HEK293T (cell line): ENCODE results near the gene PTGER2.

Experiments used
- CTCF ChIA-PET: fragments of 350-600 bp; formaldehyde crosslinking; extraction: SDS; loops from one replicate; lab custom pipeline; 2021; ENCODE audit warnings: antibody characterized with exemption, inconsistent platforms; lab: Yijun Ruan, JAX
- POLR2A ChIA-PET: fragments of 350-600 bp; formaldehyde crosslinking; extraction: SDS; loops from one replicate; lab custom pipeline; 2020; ENCODE audit warnings: antibody characterized with exemption, inconsistent platforms; lab: Yijun Ruan, JAX
- DNase-seq: peaks from one replicate; pipeline ENCODE4 v3.0.0; 2012; ENCODE audit warnings: mixed read lengths; ENCODE audit errors: extremely low spot score
- ARNT ChIP-seq: fragments of 450-650 bp; IDR thresholded peaks from 2 replicates; pipeline ENCODE4 v1.6.1; 2017; ENCODE audit warnings: mild to moderate bottlenecking
- BHLHE40 ChIP-seq: fragments of 450-650 bp; IDR thresholded peaks from 2 replicates; pipeline ENCODE4 v1.6.1; 2016; ENCODE audit warnings: mild to moderate bottlenecking, moderate library complexity, borderline replicate concordance
- CTBP1 ChIP-seq: fragments of 450-650 bp; IDR thresholded peaks from 2 replicates; pipeline ENCODE4 v1.6.1; 2016; ENCODE audit warnings: borderline replicate concordance
- ELF4 ChIP-seq: fragments of 450-650 bp; IDR thresholded peaks from 2 replicates; pipeline ENCODE4 v1.6.1; 2017; ENCODE audit warnings: antibody characterized with exemption
- FOXA1 ChIP-seq: fragments of 450-650 bp; IDR thresholded peaks from 2 replicates; pipeline ENCODE4 v1.6.1; 2016; ENCODE audit warnings: mild to moderate bottlenecking
- FOXK2 ChIP-seq: fragments of 450-650 bp; IDR thresholded peaks from 2 replicates; pipeline ENCODE4 v1.6.1; 2016; ENCODE audit warnings: mild to moderate bottlenecking
- FOXM1 ChIP-seq: fragments of 450-650 bp; IDR thresholded peaks from 2 replicates; pipeline ENCODE4 v1.6.1; 2017; ENCODE audit warnings: mild to moderate bottlenecking, borderline replicate concordance
- HDGF ChIP-seq: fragments of 450-650 bp; IDR thresholded peaks from 2 replicates; pipeline ENCODE4 v1.6.1; 2017; ENCODE audit warnings: antibody characterized with exemption, borderline replicate concordance
- L3MBTL2 ChIP-seq: fragments of 450-650 bp; conservative IDR thresholded peaks from 2 replicates; pipeline ENCODE4 v1.6.1; 2016; ENCODE audit warnings: mild to moderate bottlenecking
- LEF1 ChIP-seq: fragments of 450-650 bp; IDR thresholded peaks from 2 replicates; pipeline ENCODE4 v1.6.1; 2017; ENCODE audit warnings: mild to moderate bottlenecking, borderline replicate concordance
- NFRKB ChIP-seq: fragments of 450-650 bp; IDR thresholded peaks from 2 replicates; pipeline ENCODE4 v1.6.1; 2016; ENCODE audit warnings: mild to moderate bottlenecking, moderate library complexity
- PKNOX1 ChIP-seq: fragments of 450-650 bp; IDR thresholded peaks from 2 replicates; pipeline ENCODE4 v1.6.1; 2016
- SP1 ChIP-seq: fragments of 450-650 bp; IDR thresholded peaks from 2 replicates; pipeline ENCODE4 v1.6.1; 2017
- SUZ12 ChIP-seq: fragments of 450-650 bp; IDR thresholded peaks from 2 replicates; pipeline ENCODE4 v1.6.1; 2016; ENCODE audit warnings: mild to moderate bottlenecking
- TARDBP ChIP-seq: fragments of 450-650 bp; IDR thresholded peaks from 2 replicates; pipeline ENCODE4 v1.6.1; 2016
- ZNF384 ChIP-seq: fragments of 450-650 bp; IDR thresholded peaks from 2 replicates; pipeline ENCODE4 v1.6.1; 2016

PTGER2 gene

DNA sequence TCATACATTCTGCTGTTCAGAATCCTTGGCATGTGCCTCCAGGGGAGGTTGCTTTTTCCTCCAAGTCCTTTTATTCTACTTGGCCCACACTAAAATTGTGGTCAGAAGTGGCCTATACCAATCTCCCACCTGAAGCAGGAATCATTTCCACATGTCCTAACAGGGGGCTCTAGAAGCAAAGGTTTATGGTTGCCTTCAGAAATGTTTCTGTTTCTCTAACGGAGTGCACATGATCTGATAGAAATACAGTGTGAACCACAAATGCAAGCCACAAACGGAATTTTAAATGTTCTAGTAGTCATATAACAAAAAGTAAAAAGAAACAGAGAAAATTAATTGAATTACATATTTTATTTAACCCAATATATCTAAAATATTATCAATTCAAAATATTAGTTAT is 4.0 kb downstream of the PTGER2 start:
- DNase-seq = no peak
- ChIA-PET CTCF (interaction anchor here (0.8 to 1.0 kb wide), 2 partner anchors 18 to 46 kb away, joined by 3 read pairs; no protein-coding TSS in a partner anchor), POLR2A (no interaction called here)
- no peak for TF ChIP-seq HDGF
- no peak for TF ChIP-seq TARDBP
- no peak for TF ChIP-seq LEF1
- no peak for TF ChIP-seq SP1
- no peak for TF ChIP-seq NFRKB
- TF ChIP-seq ELF4 = no peak
- TF ChIP-seq L3MBTL2 = no peak
- no peak for TF ChIP-seq CTBP1
- no peak for TF ChIP-seq ARNT
- TF ChIP-seq FOXM1 = no peak
- TF ChIP-seq FOXK2 = no peak
- TF ChIP-seq ZNF384 = no peak
- no peak for TF ChIP-seq SUZ12

GRCh38 chr14:52318826-52319645 is 4.9 kb downstream of the PTGER2 start:
- POLR2A ChIA-PET = interaction anchor here (0.9 kb wide), 1 partner anchor 233 kb away, joined by 3 read pairs; the partner anchor contains the start of genes GPR137C and TXNDC16
- CTCF ChIA-PET = interaction anchor here (0.6 to 0.8 kb wide), 2 partner anchors 19 to 537 kb away, joined by 3 to 4 read pairs; no protein-coding TSS in a partner anchor
- TF ChIP-seq ELF4 (no peak), CTBP1 (no peak), HDGF (no peak)
- DNase-seq = no peak

DNA sequence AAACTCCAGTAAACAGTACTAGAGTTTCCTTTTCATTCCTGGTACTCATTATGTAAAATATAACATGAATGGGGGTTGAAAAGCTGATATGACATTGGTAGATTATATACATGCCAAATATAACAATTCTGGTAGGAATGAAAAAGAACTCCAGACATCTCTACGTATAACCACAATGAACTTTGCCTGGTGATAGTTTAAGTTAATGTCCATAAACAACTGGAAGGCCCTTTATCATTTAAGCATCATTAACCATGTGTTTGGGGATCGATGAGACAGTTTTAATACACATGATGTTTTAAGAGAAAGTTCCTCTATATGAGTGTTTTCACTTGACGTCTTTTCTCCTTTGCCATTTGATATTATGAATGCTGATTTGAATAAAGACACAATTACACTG is 5.8 kb downstream of the PTGER2 start:
- ChIA-PET POLR2A (no interaction called here), CTCF (interaction anchor here (0.7 kb wide), 1 partner anchor 455 kb away, joined by 3 read pairs; no protein-coding TSS in a partner anchor)
- DNase-seq = no peak
- TF ChIP-seq CTBP1 (no peak), FOXK2 (no peak), FOXA1 (no peak), ARNT (no peak), HDGF (no peak), NFRKB (no peak), ELF4 (no peak), SUZ12 (no peak), TARDBP (no peak), FOXM1 (no peak), BHLHE40 (no peak), L3MBTL2 (no peak), SP1 (no peak)

DNA sequence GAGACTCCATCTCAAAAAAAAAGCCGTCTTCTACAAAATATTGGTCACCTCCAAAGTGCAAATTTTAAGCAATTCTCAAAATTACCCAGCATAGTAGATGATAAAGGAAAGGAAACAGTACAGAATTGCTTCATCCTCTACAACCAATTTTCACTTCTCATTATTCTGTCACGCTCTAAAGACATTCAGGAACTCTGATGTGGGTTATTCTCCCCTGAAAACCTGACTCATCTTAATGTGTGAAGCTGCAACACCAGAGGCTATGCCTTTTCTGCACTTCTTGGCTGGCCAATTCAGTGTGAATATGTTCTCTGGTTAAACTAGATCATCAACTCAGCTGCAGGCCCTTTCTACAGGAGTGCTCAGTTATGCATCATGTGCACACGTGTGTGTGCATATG is 11.0 kb downstream of the PTGER2 start:
- CTCF ChIA-PET = no interaction called here
- POLR2A ChIA-PET = no interaction called here
- no peak for DNase-seq

DNA sequence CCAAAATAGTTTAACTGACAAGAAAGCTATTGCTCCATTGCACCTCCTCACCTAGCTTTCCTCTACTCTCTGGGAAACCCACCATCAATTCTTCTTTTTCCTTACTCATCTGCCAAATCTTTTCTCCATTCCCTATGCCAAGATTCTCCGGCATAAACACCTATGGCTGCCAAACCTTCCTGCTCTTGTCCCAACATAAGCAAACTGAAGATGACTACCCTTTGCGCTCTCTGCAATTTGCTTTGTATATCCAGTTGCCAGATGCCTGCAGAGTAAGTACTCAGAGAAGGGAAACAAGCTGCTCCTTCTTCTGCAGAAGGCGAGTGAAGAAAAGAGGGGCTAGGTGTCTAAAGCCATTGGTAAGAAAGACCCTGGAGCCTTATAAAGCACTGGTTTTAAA is 11.5 kb downstream of the PTGER2 start:
- TF ChIP-seq LEF1 (no peak), SP1 (no peak), BHLHE40 (no peak), FOXK2 (no peak), FOXA1 (no peak), HDGF (no peak), FOXM1 (no peak), ARNT (no peak), SUZ12 (no peak), L3MBTL2 (no peak), PKNOX1 (no peak), ZNF384 (no peak), CTBP1 (no peak), TARDBP (no peak), ELF4 (no peak), NFRKB (no peak)
- no peak for DNase-seq
- ChIA-PET POLR2A (no interaction called here), CTCF (no interaction called here)

More for the DNA sequence above, 11.0 kb downstream of the PTGER2 start:
- TF ChIP-seq PKNOX1 (no peak), NFRKB (no peak), ZNF384 (no peak), TARDBP (no peak), LEF1 (no peak), CTBP1 (no peak), FOXK2 (no peak), L3MBTL2 (no peak)

- CTCF ChIA-PET = no interaction called here
- POLR2A ChIA-PET = no interaction called here
- no peak for DNase-seq
- TF ChIP-seq FOXM1 = no peak
- no peak for TF ChIP-seq BHLHE40
- TF ChIP-seq PKNOX1 = no peak
These were observed 13.5 kb downstream of the PTGER2 start for GRCh38 chr14:52327374-52328226.
